Measurements from ENCODE around the gene DELE1.

Gene DELE1

DNA sequence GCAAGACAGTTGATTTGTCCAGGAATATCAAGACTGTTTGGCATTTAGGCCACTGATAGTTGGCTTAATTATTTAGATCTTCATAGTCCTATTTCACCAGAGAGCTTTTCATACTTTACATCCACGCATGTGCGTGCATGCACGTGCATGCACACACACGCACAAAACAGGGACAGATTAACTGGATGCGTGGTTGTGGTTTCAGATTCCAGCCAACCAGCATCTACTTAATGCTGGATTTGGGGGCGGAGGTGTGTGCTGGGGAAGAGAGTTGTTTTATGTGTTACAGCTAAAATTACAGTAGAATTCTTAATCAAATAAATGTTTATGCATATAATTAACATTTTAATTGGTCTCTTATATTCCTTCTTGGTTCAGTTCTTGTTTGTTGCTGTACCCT, 52.5 kb downstream of the DELE1 start:
- Histone ChIP-seq H3K79me2 (ENCODE audit: insufficient read depth, low read length) (peaks cover 7% of the 10 kb centered on the region; the same call in 1 of the 2 replicates), H3F3A (ENCODE audit: low read depth) (no peaks in the 10 kb centered on the region), H3K4me3 (ENCODE audit: low read length, poor library complexity, severe bottlenecking) (no peak overlapping the region), H3K9ac (ENCODE audit: low read depth, low read length, poor library complexity, severe bottlenecking) (no peak overlapping the region), H4K20me1 (ENCODE audit: insufficient read depth, low read length, poor library complexity, severe bottlenecking) (no peaks in the 10 kb centered on the region), H3K36me3 (ENCODE audit: insufficient read depth, low read length) (peaks cover 26% of the 10 kb centered on the region; the same call in 1 of the 2 replicates), H3K9me3 (ENCODE audit: insufficient read depth, low read depth, low read length) (no peaks in the 10 kb centered on the region), H3K9me2 (replicated peaks; ENCODE audit: low read depth, low read length) (no peaks in the 10 kb centered on the region), H3K4me1 (ENCODE audit: insufficient read depth, low read length, poor library complexity, severe bottlenecking) (peaks cover 20% of the 10 kb centered on the region), H3K27me3 (ENCODE audit: insufficient read depth, low read length, poor library complexity, severe bottlenecking) (no peaks in the 10 kb centered on the region), H2AFZ (ENCODE audit: low read length) (no peak overlapping the region), H3K4me2 (ENCODE audit: low read depth, low read length, poor library complexity, severe bottlenecking) (no peak overlapping the region)
- TF ChIP-seq, protein P1, sequence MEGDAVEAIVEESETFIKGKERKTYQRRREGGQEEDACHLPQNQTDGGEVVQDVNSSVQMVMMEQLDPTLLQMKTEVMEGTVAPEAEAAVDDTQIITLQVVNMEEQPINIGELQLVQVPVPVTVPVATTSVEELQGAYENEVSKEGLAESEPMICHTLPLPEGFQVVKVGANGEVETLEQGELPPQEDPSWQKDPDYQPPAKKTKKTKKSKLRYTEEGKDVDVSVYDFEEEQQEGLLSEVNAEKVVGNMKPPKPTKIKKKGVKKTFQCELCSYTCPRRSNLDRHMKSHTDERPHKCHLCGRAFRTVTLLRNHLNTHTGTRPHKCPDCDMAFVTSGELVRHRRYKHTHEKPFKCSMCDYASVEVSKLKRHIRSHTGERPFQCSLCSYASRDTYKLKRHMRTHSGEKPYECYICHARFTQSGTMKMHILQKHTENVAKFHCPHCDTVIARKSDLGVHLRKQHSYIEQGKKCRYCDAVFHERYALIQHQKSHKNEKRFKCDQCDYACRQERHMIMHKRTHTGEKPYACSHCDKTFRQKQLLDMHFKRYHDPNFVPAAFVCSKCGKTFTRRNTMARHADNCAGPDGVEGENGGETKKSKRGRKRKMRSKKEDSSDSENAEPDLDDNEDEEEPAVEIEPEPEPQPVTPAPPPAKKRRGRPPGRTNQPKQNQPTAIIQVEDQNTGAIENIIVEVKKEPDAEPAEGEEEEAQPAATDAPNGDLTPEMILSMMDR (conservative IDR thresholded peaks at IDR 0.05; ENCODE audit: low read length): no peak
- TF ChIP-seq EZH2phosphoT487 (IDR thresholded peaks at IDR 0.05; ENCODE audit: borderline replicate concordance): no peak

DNA sequence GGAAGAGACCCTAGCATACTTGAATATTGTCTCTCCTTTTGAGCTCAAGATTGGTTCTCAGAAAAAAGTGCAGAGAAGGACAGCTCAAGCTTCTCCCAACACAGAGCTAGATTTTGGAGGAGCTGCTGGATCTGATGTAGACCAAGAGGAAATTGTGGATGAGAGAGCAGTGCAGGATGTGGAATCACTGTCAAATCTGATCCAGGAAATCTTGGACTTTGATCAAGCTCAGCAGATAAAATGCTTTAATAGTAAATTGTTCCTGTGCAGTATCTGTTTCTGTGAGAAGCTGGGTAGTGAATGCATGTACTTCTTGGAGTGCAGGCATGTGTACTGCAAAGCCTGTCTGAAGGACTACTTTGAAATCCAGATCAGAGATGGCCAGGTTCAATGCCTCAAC, 54.7 kb downstream of the DELE1 start:
- H3K27me3 ChIP-seq (ENCODE audit: insufficient read depth, low read length, poor library complexity, severe bottlenecking): no peaks in the 10 kb centered on the region
- H3K9ac ChIP-seq (ENCODE audit: low read depth, low read length, poor library complexity, severe bottlenecking): no peak overlapping the region
- no peak overlapping the region for H3K4me3 ChIP-seq (ENCODE audit: low read length, poor library complexity, severe bottlenecking)
- H3K4me1 ChIP-seq (ENCODE audit: insufficient read depth, low read length, poor library complexity, severe bottlenecking): peaks cover 20% of the 10 kb centered on the region
- H3K9me3 ChIP-seq (ENCODE audit: insufficient read depth, low read depth, low read length): no peaks in the 10 kb centered on the region
- H2AFZ ChIP-seq (ENCODE audit: low read length): no peak overlapping the region
- H4K20me1 ChIP-seq (ENCODE audit: insufficient read depth, low read length, poor library complexity, severe bottlenecking): no peaks in the 10 kb centered on the region
- H3K4me2 ChIP-seq (ENCODE audit: low read depth, low read length, poor library complexity, severe bottlenecking): no peak overlapping the region
- no peaks in the 10 kb centered on the region for H3F3A ChIP-seq (ENCODE audit: low read depth)
- H3K79me2 ChIP-seq (ENCODE audit: insufficient read depth, low read length): peaks cover 6% of the 10 kb centered on the region; the same call in 1 of the 2 replicates
- H3K9me2 ChIP-seq (replicated peaks; ENCODE audit: low read depth, low read length): no peaks in the 10 kb centered on the region
- no peak for TF ChIP-seq EZH2phosphoT487 (IDR thresholded peaks at IDR 0.05; ENCODE audit: borderline replicate concordance)
- TF ChIP-seq, protein P1 (conservative IDR thresholded peaks at IDR 0.05; ENCODE audit: low read length): no peak
- H3K36me3 ChIP-seq (ENCODE audit: insufficient read depth, low read length): peaks cover 39% of the 10 kb centered on the region; the same call in 1 of the 2 replicates

DNA sequence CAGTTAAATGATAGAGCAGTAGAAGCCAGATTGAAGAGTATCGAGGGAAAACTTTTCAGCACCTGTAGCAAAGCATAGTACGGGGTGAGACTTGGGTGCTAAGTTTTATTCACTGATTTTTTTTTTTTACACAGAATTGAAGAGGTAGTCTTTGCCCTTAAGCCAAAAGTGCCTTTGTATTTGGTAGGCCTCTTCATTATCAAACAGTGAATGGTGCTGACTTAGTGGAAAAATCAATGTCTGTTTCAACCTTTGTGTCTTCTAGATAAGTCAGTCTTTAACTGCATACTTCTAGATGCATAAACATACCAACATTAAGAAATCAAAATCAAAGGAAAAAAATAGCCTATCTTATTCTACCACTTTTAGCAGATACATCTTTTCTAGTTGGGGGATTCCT, 59.0 kb downstream of the DELE1 start:
- no peak overlapping the region for H3K4me2 ChIP-seq (ENCODE audit: low read depth, low read length, poor library complexity, severe bottlenecking)
- no peak overlapping the region for H2AFZ ChIP-seq (ENCODE audit: low read length)
- no peaks in the 10 kb centered on the region for H3K27me3 ChIP-seq (ENCODE audit: insufficient read depth, low read length, poor library complexity, severe bottlenecking)
- H3K9me3 ChIP-seq (ENCODE audit: insufficient read depth, low read depth, low read length): no peaks in the 10 kb centered on the region
- no peaks in the 10 kb centered on the region for H3K4me1 ChIP-seq (ENCODE audit: insufficient read depth, low read length, poor library complexity, severe bottlenecking)
- no peaks in the 10 kb centered on the region for H3K9me2 ChIP-seq (replicated peaks; ENCODE audit: low read depth, low read length)
- TF ChIP-seq, protein P1 (conservative IDR thresholded peaks at IDR 0.05; ENCODE audit: low read length): no peak
- TF ChIP-seq EZH2phosphoT487 (IDR thresholded peaks at IDR 0.05; ENCODE audit: borderline replicate concordance): no peak
- H4K20me1 ChIP-seq (ENCODE audit: insufficient read depth, low read length, poor library complexity, severe bottlenecking): no peaks in the 10 kb centered on the region
- no peaks in the 10 kb centered on the region for H3K79me2 ChIP-seq (ENCODE audit: insufficient read depth, low read length)
- no peaks in the 10 kb centered on the region for H3F3A ChIP-seq (ENCODE audit: low read depth)
- no peak overlapping the region for H3K4me3 ChIP-seq (ENCODE audit: low read length, poor library complexity, severe bottlenecking)
- H3K9ac ChIP-seq (ENCODE audit: low read depth, low read length, poor library complexity, severe bottlenecking): no peak overlapping the region
- peaks cover 65% of the 10 kb centered on the region; the same call in 1 of the 2 replicates for H3K36me3 ChIP-seq (ENCODE audit: insufficient read depth, low read length)
